Stimulated activated naive CD8-positive, alpha-beta T cell treated with anti-CD3 and anti-CD28 coated beads, Interleukin-15, amount 100 ng/mL, for 72 hours (primary cell): Measurements from ENCODE around the gene HOXA5.

Experiments used
- ATAC-seq: fragments of 150-1000 bp; cut with Tn5 transposase; 2 replicates; pipeline ENCODE4 v1.10.0; 2021; ENCODE audit warnings: mild to moderate bottlenecking, moderate library complexity
- DNase-seq, 2 donors: peaks; one replicate each; pipeline ENCODE4 v3.0.0; 2021 to 2022
- H3K27ac Mint-ChIP-seq, 2 donors: one replicate each; pipeline ENCODE4 v1.8.0; 2022; ENCODE audit warnings: mild to moderate bottlenecking in 2 of 2, mixed read lengths in 2 of 2, moderate library complexity in 2 of 2
- H3K27me3 Mint-ChIP-seq: one replicate; pipeline ENCODE4 v1.8.0; 2022; ENCODE audit warnings: mixed read lengths
- H3K4me1 Mint-ChIP-seq: one replicate; pipeline ENCODE4 v1.8.0; 2022; ENCODE audit warnings: mild to moderate bottlenecking, mixed read lengths
- H3K4me3 Mint-ChIP-seq, 2 donors: one replicate each; pipeline ENCODE4 v1.8.0; 2022; ENCODE audit warnings: mild to moderate bottlenecking in 2 of 2, mixed read lengths in 2 of 2, moderate library complexity in 1 of 2
- H3K9me3 Mint-ChIP-seq, 2 donors: one replicate each; pipeline ENCODE4 v1.8.0; 2022; ENCODE audit warnings: mixed read lengths in 2 of 2

The HOXA5 gene

DNA sequence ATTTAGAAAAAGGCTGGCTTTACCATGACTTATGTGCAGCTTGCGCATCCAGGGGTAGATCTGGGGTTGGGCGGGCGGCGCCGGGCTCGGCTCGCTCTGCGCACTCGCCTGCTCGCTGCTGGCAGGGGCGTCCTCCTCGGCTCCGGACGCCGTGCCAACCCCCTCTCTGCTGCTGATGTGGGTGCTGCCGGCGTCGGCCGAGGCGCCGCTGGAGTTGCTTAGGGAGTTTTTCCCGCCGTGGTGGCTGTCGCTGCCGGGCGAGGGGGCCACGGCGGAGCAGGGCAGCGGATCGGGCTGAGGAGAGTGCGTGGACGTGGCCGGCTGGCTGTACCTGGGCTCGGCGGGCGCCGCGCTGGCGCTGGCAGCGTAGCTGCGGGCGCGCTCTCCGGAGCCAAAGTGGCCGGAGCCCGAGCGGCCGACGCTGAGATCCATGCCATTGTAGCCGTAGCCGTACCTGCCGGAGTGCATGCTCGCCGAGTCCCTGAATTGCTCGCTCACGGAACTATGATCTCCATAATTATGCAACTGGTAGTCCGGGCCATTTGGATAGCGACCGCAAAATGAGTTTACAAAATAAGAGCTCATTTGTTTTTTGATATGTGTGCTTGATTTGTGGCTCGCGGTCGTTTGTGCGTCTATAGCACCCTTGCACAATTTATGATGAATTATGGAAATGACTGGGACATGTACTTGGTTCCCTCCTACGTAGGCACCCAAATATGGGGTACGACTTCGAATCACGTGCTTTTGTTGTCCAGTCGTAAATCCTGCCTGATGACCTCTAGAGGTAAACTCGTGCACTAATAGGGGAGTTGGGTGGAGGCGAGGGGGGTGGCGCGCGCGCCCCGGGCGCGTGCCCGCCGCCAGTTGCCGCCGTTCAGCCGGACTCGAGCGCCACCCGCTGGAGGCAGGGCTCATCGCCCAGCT is at the start of gene HOXA5:
TSS of gene HOXA5 (minus strand) at position 659 of the 927 bp plus-strand sequence. CDS start at position 585, 74 bp downstream.
- Mint-ChIP-seq H3K9me3 (no peaks in the 10 kb centered on the region), H3K27ac (peak within 1 kb of the TSS in 1 of 2 donors; percentile 32), H3K4me3 (peak within 1 kb of the TSS in 1 of 2 donors; percentile 42), H3K27me3 (peaks cover 75% of the 10 kb centered on the region), H3K4me1 (peaks cover 5% of the 10 kb centered on the region)
- ATAC-seq (no peak), DNase-seq (no peak)

DNA sequence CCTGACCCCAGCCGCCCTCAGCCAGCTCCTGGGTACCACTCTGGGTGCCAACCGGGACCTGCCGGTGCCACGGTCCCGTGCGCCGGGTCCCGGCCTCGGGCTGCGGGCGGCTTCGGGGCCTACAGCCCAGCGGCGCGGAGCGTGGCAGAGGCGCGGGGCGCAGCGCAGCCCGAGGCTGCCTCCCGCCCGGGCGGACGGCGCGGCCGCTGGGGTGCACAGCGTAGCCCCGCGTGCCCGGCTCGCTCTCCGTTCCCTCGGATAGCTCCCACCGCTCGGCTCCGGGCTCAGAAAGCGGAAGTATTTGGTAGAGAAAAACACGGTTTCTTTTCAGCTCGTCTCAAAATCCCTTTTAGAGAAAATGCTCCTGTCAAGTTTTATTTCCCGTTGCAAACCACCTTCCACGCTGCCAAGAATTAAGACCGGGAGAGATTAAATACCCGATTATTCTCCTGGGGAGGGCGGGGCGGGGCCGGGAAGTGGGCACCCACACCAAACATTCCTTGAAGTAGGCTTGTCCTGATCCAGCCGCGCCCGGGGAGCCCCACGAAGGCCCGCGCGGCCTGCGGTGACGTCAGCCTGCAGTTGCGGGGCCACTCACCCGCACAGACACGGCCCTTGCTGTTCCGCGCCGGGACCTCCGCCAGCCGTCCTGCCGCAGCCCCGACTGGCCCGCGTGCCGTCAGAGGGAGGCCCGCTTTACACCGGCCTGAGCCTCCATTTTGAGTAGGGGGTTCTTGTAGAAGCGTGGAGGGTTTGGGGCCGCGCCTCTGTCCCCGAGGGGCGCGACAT is 49.3 kb upstream of the HOXA5 start:
- no peaks in the 10 kb centered on the region for H3K9me3 Mint-ChIP-seq
- peaks cover 42% of the 10 kb centered on the region for H3K4me1 Mint-ChIP-seq
- peaks cover 97% of the 10 kb centered on the region for H3K27me3 Mint-ChIP-seq

DNA sequence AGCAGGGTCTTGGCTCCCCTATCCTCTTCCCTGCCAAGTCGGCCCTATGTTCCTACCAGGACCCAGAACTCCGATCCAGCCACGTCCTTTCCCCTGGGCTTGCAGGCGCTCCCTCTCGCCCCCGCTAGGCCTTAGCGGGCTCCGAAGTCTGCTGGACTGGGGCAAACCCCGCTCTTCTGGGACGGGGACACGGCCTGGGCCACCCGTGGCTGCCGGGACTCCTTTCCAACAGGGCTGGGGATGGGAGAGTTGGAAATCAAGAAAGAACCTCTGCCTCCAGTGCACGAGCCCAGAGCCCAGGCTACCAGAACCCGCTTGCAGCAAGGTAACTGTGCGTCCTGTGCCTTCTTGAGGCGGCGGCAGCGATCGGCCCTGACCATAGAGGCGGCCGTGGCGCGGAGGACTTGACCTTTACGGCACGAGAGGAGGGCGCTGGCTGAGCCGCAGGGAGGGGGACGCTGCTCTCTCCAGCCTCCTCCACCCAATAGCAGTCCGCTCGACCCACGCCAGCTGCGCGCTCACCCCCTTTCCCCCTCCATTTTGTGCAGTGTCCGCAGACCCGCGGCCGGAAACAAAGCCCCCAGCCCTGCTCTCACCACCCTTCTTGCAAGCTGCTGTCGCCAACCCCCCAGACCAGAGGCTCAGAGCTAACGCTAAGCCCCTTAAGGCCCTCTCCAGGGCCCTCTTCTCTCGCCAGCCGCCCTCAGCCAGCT is 48.5 kb upstream of the HOXA5 start:
- peak overlapping the region; percentile 51 to 70 for H3K4me3 Mint-ChIP-seq
- H3K27ac Mint-ChIP-seq, result peak overlapping the region in 1 of 2 donors; percentile 19
- DNase-seq, result no peak
- ATAC-seq, result peak; percentile 6
- peaks cover 49% of the 10 kb centered on the region for H3K4me1 Mint-ChIP-seq
- peaks cover 98% of the 10 kb centered on the region for H3K27me3 Mint-ChIP-seq
- H3K9me3 Mint-ChIP-seq, result no peaks in the 10 kb centered on the region

More for the DNA sequence above, 49.3 kb upstream of the HOXA5 start:
- Mint-ChIP-seq H3K27ac (no peak overlapping the region), H3K4me3 (peak overlapping the region; percentile 69 to 70)
- ATAC-seq (peak; percentile 59), DNase-seq (no peak)

- H3K9me3 Mint-ChIP-seq, result no peaks in the 10 kb centered on the region
- H3K27ac Mint-ChIP-seq, result no peak overlapping the region
- ATAC-seq (no peak), DNase-seq (no peak)
- H3K27me3 Mint-ChIP-seq, result peaks cover 98% of the 10 kb centered on the region
- peak overlapping the region in 1 of 2 donors; percentile 41 for H3K4me3 Mint-ChIP-seq
- peaks cover 52% of the 10 kb centered on the region for H3K4me1 Mint-ChIP-seq
Observed at GRCh38 chr7:27191161-27191731, 47.8 kb upstream of the HOXA5 start.

GRCh38 chr7:27189997-27190748 is 46.7 kb upstream of the HOXA5 start:
- H3K4me3 Mint-ChIP-seq, result no peak overlapping the region
- DNase-seq (no peak), ATAC-seq (no peak)
- H3K4me1 Mint-ChIP-seq, result peaks cover 63% of the 10 kb centered on the region
- no peaks in the 10 kb centered on the region for H3K9me3 Mint-ChIP-seq
- H3K27ac Mint-ChIP-seq, result peak overlapping the region in 1 of 2 donors; percentile 74
- peaks cover 98% of the 10 kb centered on the region for H3K27me3 Mint-ChIP-seq

GRCh38 chr7:27189295-27189996 is 46.0 kb upstream of the HOXA5 start:
- Mint-ChIP-seq H3K27ac (no peak overlapping the region), H3K27me3 (peaks cover 98% of the 10 kb centered on the region), H3K4me1 (peaks cover 70% of the 10 kb centered on the region), H3K9me3 (no peaks in the 10 kb centered on the region), H3K4me3 (peak overlapping the region; percentile 81 to 89)
- ATAC-seq, result no peak
- no peak for DNase-seq

DNA sequence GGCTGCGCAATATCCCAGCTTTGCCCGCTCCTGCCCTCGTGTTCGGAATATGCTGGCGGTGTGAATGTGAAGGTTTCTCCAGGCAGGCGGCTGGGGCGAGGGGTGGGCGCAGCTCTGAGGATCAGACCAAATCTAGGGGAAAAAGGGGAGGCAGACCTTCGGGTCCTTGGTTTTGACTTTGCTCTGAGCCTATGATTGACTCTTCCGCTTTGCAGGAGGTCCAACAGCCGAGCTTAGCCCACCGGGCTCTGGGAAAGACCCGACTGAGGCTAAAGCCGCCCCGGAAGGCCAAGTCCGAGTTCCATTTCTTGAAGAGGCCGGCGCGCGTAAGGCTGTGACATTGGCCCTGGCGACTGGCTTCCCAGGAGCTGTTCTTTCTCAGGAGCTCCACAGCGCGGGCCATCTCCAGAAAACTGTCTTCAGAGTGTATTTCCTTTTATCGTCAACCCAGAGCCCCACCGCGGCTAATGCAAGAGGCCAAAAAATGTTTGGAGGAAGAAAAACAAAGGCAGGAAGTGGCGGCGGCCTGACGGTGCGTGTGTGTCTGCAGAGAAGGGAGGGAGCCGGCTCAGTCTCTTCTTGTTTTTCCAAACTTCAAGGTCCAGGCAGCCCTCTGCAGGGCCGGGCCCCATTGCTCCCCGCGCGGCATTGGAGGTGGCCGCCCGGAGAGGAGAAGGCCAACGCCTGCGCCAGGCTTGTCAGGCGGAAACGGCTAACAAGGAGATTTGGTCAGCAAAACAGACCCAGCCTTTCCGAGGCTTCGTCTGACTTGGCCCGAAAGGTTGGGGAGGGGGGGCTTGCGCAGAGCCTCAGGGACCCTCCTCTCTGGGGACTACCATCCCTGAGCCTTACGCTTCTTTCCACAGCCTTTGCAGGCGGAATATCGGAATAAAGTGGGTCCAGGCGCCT is 45.2 kb upstream of the HOXA5 start:
- peak overlapping the region in 1 of 2 donors; percentile 86 for H3K27ac Mint-ChIP-seq
- DNase-seq (peak in 1 of 2 donors; percentile 39), ATAC-seq (peak; percentile 41)

GRCh38 chr7:27187475-27188385 is 44.2 kb upstream of the HOXA5 start:
- no peaks in the 10 kb centered on the region for H3K9me3 Mint-ChIP-seq
- H3K27ac Mint-ChIP-seq, result no peak overlapping the region
- ATAC-seq, result no peak
- H3K27me3 Mint-ChIP-seq, result peaks cover 100% of the 10 kb centered on the region
- peak overlapping the region; percentile 81 to 89 for H3K4me3 Mint-ChIP-seq
- peaks cover 71% of the 10 kb centered on the region for H3K4me1 Mint-ChIP-seq
- peak in 1 of 2 donors; percentile 10 for DNase-seq

More for the DNA sequence above, 45.2 kb upstream of the HOXA5 start:
- Mint-ChIP-seq H3K27me3 (peaks cover 98% of the 10 kb centered on the region), H3K9me3 (no peaks in the 10 kb centered on the region), H3K4me3 (peak overlapping the region; percentile 81 to 89), H3K4me1 (peaks cover 68% of the 10 kb centered on the region)

GRCh38 chr7:27186668-27187474 is 43.4 kb upstream of the HOXA5 start:
- Mint-ChIP-seq H3K4me3 (no peak overlapping the region), H3K4me1 (peaks cover 67% of the 10 kb centered on the region), H3K27me3 (peaks cover 100% of the 10 kb centered on the region), H3K27ac (no peak overlapping the region), H3K9me3 (no peaks in the 10 kb centered on the region)
- ATAC-seq, result no peak
- peak in 1 of 2 donors; percentile 6 for DNase-seq

GRCh38 chr7:27185854-27186667 is 42.6 kb upstream of the HOXA5 start:
- Mint-ChIP-seq H3K27me3 (peaks cover 100% of the 10 kb centered on the region), H3K9me3 (no peaks in the 10 kb centered on the region), H3K4me3 (peak overlapping the region; percentile 74 to 75), H3K27ac (no peak overlapping the region), H3K4me1 (peaks cover 59% of the 10 kb centered on the region)
- ATAC-seq (no peak), DNase-seq (peak in 1 of 2 donors; percentile 14)
